Fibroblast of lung (primary cell): ENCODE data around the gene TRIM62.

ENCODE experiments used
- CTCF ChIP-seq, 2 donors: IDR thresholded peaks in 1 of 2; conservative IDR thresholded peaks in 1 of 2; 1 replicate in 1 of 2; 2 replicates in 1 of 2; pipeline ENCODE4 v1.5.1; 2011 to 2012; ENCODE audit warnings: low read length in 2 of 2, control low read depth in 1 of 2, inconsistent platforms in 1 of 2, low read depth in 1 of 2, mild to moderate bottlenecking in 1 of 2
- EZH2 ChIP-seq: IDR thresholded peaks from 2 replicates; pipeline ENCODE4 v1.5.1; 2012; ENCODE audit warnings: low read length, control low read depth, mild to moderate bottlenecking; ENCODE audit errors: missing control alignments

- TF ChIP-seq CTCF (conservative IDR thresholded peaks at IDR 0.05 in 1 of 2, IDR thresholded peaks at IDR 0.05 in 1 of 2; ENCODE audit: low read depth in 1 of 2, low read length in 2 of 2) = no peak
- TF ChIP-seq EZH2 = no peak
These were observed 6.0 kb downstream of the TRIM62 start for GRCh38 chr1:33175865-33176264.
